GM20000 (cell line): ENCODE measurements around the gene LRRC37A.
"Not testable (repeated sequence)": the region's sequence is repeated elsewhere in the genome, so short reads cannot be mapped to it uniquely, and the experiment has no call there.

Experiments
- DNase-seq: peaks from one replicate; pipeline ENCODE4 v3.0.0; 2012; ENCODE audit warnings: low spot score
- TF ChIP-seq, protein P1 (sequence below): IDR thresholded peaks from 2 replicates; pipeline ENCODE4 v1.5.1; 2012; ENCODE audit warnings: mild to moderate bottlenecking, control low read depth; ENCODE audit errors: extremely low read depth, missing control alignments

The LRRC37A gene

GRCh38 chr17:46270032-46270431, 24.9 kb upstream of the LRRC37A start:
- TF ChIP-seq, protein P1, sequence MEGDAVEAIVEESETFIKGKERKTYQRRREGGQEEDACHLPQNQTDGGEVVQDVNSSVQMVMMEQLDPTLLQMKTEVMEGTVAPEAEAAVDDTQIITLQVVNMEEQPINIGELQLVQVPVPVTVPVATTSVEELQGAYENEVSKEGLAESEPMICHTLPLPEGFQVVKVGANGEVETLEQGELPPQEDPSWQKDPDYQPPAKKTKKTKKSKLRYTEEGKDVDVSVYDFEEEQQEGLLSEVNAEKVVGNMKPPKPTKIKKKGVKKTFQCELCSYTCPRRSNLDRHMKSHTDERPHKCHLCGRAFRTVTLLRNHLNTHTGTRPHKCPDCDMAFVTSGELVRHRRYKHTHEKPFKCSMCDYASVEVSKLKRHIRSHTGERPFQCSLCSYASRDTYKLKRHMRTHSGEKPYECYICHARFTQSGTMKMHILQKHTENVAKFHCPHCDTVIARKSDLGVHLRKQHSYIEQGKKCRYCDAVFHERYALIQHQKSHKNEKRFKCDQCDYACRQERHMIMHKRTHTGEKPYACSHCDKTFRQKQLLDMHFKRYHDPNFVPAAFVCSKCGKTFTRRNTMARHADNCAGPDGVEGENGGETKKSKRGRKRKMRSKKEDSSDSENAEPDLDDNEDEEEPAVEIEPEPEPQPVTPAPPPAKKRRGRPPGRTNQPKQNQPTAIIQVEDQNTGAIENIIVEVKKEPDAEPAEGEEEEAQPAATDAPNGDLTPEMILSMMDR = no peak
- DNase-seq = no peak

DNA sequence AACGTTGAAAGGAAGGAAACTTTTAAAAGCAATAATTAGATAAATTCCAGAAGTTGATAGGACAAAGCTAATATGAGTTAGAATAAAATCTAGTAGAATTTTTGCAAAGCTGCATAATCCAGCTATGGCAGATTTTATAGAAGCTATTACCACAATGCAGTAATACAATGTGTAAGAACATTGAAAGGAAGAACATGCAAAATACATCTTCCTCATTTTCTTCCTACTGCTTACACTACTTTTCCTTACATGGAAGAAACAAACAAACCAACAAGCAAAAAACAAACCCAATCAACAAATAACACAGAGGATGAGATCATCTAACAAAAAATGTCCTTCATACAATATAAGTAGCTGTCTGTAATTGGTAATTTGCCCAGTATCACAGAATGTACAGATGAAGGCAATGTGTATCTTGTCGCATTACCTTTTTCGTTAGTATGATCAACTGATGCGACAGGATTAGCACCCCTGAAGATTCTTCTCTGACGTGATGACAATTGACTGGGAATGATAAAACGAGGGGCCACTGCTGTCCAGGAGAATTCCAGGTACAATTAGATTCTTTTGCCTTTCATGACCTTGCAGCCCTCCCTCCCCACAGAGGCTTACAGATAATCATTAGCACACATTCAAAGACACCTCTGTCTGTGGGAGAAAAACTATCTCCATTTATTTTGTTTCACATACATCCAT, 21.2 kb upstream of the LRRC37A start:
- no peak for DNase-seq
- TF ChIP-seq, protein P1 = no peak

GRCh38 chr17:46274238-46274637, 20.7 kb upstream of the LRRC37A start:
- DNase-seq = no peak

GRCh38 chr17:46276728-46277479, 18.0 kb upstream of the LRRC37A start:
- DNase-seq = not testable (repeated sequence)

More at GRCh38 chr17:46274238-46274637, 20.7 kb upstream of the LRRC37A start:
- TF ChIP-seq, protein P1 = no peak

- DNase-seq = not testable (repeated sequence)
Observed at GRCh38 chr17:46281336-46281735, 13.6 kb upstream of the LRRC37A start.

DNA sequence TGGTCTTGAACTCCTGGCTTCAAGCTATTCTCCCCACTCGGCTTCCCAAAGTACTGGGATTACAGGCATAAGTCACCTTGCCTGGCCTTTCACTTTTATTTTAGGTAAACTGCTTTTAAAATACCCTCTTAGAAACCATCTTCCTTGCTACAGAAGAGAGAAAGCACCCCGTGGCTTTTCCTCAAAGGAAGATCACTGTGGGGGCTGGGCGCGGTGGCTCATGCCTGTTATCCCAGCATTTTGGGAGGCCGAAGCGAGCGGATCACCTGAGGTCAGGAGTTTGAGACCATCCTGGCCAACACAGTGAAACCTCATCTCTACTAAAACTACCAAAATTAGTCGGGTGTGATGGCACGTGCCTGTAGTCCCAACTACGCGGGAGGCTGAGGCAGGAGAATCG, 12.3 kb upstream of the LRRC37A start:
- DNase-seq = not testable (repeated sequence)

DNA sequence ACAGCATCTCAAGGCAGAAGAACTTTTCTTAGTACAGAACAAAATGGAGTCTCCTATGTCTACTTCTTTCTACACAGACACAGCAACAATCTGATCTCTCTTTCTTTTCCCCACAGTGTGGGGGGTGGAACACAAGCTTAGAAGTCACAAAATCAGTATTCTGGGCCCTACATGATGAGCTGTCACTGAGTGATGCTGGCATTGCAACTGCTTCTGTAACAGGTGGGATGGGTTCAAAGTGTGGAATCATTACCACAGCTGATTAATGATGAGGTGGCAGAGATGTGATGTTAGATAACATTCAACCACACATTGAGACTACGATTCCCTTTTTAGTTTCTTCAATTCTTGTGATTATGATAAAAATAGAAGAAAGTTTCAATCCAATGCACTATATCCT, 10.5 kb upstream of the LRRC37A start:
- not testable (repeated sequence) for DNase-seq

DNA sequence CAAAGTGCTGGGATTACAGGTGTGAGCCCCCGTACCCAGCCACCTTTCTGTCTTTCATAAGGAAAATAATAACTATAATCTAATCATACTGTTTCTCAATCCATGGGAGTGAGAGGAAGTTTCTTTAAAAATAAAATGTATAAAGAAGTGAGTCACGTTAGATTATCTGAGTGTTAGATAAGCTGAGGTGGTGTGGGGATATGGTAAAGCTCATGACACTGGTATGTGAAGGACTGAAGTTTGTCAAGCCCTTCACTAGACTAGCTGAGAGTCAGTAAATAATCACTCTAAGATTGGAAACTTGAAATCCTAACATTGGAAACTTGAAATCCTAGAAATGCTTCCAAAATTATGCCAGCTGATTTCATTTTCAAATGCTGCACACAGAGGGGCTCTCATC, 9.4 kb upstream of the LRRC37A start:
- DNase-seq = not testable (repeated sequence)

- DNase-seq = peak; percentile 46
- TF ChIP-seq, protein P1 = peak; percentile 52
Observed at GRCh38 chr17:46286764-46287221, 8.1 kb upstream of the LRRC37A start.

DNA sequence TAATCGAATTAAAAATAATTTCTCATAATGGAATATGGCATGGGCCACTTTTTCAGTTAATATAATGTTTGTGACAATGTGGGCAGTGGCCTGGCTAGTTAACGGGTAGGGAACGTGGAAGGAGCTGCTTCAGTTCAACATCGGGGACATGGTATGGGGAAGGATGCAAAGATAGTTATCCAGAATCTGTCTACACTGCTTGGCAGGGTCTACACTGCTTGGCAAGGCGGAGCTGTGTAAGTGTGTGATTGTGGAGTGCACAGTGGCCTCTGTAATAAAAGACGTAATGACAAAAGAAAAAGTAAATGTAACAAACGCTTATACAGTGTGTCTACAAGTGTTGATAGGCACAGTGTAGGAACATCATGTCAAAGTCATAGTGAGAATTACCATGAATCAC, 7.3 kb upstream of the LRRC37A start:
- DNase-seq = not testable (repeated sequence)

DNA sequence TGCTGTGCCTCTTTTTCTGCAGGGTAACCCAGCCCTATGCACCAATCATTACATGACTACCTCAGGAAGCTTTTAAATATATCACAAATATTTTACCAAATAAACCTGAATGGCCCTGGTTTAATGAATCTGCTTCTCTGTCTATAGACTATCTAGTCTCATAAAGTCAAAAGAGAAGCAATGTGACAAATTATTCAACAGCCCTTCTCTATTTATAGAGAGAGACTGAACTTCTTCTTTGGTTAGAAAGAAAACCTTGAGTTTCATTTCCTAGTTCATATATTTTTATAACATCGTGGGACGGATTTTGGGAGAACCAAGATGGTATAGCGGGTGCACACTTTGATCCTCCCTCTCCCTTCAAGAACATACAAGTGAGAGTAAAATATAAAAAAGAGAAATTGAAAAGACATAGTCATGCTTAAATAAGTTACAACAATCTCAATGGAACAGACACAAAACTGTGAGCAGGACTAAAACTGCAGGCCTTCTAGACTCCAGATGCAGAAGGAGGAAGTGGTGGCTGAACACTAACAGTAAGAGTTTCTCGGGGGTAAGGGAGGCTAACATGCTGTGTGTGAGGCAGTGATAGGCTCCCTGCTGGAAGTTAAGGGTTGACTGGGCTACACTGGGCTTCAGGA, 3.9 kb upstream of the LRRC37A start:
- peak; percentile 68 for DNase-seq

- DNase-seq = not testable (repeated sequence)
Observed at GRCh38 chr17:46291618-46292017, 3.3 kb upstream of the LRRC37A start.

- DNase-seq = not testable (repeated sequence)
Observed at GRCh38 chr17:46341220-46341619, 46.3 kb downstream of the LRRC37A start.

DNA sequence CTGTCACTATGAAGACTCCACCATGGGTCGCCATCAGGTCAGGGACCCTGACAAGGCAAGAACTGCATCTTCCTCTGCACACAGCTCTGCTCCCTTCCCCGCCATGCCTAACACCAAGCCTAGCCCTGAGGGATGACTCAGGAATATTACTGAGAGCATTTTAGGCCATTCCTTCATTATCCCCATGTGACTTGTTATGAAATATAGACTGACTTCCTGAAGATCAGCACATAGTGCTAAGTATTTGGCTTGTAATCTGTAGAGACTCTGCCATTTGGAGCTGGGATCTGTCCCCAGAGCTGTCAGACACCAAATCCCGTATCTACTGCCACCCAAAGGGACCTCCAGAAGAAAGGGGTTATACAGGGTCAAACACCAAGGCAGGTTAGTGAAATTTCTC, 47.2 kb downstream of the LRRC37A start:
- DNase-seq = not testable (repeated sequence)

DNA sequence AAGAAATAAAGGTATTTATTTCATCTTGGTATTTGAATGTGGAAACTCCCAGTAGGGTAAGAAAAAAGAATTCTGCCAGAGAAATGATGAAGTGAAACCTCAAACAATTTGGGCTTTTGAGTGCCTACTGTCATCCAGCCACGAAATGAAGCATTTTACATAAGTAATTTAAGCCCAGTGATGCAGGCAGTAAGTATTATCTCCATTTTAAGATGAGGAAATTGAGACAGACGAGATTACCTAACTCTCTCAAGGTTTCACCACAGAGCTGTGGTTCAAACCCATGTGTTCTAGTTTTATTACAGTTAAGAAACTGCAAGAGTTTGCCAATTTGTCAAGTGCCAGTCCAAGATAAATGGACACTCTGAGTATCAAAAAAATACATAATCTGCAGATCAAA, 53.4 kb downstream of the LRRC37A start:
- not testable (repeated sequence) for DNase-seq

- DNase-seq = not testable (repeated sequence)
Observed at GRCh38 chr17:46349060-46349459, 54.1 kb downstream of the LRRC37A start.
